Suprapubic skin (tissue), 4 donors: ENCODE results near the gene HINFP.

Experiments used
- EP300 ChIP-seq: sonication (generic); formaldehyde crosslinking; IDR thresholded peaks from one replicate; pipeline ENCODE4 v1.6.1; 2017; ENCODE audit warnings: antibody characterized with exemption
- POLR2A ChIP-seq, 2 donors: fragments of 450-650 bp; IDR thresholded peaks; one replicate each; pipeline ENCODE4 v1.6.1; 2017; ENCODE audit warnings: antibody characterized with exemption in 2 of 2, mild to moderate bottlenecking in 2 of 2, moderate library complexity in 2 of 2
- POLR2AphosphoS5 ChIP-seq, 3 donors: sonication (generic); formaldehyde crosslinking; IDR thresholded peaks; one replicate each; pipeline ENCODE4 v1.6.1; 2017; ENCODE audit warnings: antibody characterized with exemption in 3 of 3
- TF ChIP-seq, protein P1 (sequence below), 2 donors: fragments of 200-600 bp in 1 of 2; fragments of 450-650 bp in 1 of 2; sonication (generic) in 1 of 2; IDR thresholded peaks; one replicate each; pipeline ENCODE4 v1.5.1; 2016 to 2019; ENCODE audit warnings: antibody characterized with exemption in 2 of 2, mild to moderate bottlenecking in 1 of 2, moderate library complexity in 1 of 2

DNA sequence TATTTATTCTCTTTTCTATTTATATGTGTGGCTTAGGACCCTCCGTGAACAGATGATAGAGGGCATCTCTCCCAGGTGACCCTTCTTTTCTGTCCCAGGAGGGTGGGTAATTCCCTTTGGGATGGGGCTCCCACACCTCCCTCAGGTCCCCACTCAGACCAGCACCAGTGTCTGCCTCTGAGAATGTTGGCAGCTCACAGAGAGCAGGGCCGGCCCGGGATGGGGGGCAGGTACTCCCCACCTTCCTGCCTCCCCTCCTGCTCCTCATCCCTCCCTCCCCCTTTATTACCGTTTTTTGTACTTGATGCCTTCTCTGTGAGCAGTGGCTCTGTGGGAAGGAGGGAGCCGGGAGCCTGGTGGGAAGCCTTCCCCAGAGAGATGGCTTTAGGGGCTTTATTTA, 4.8 kb upstream of the HINFP start:
- TF ChIP-seq, protein P1, sequence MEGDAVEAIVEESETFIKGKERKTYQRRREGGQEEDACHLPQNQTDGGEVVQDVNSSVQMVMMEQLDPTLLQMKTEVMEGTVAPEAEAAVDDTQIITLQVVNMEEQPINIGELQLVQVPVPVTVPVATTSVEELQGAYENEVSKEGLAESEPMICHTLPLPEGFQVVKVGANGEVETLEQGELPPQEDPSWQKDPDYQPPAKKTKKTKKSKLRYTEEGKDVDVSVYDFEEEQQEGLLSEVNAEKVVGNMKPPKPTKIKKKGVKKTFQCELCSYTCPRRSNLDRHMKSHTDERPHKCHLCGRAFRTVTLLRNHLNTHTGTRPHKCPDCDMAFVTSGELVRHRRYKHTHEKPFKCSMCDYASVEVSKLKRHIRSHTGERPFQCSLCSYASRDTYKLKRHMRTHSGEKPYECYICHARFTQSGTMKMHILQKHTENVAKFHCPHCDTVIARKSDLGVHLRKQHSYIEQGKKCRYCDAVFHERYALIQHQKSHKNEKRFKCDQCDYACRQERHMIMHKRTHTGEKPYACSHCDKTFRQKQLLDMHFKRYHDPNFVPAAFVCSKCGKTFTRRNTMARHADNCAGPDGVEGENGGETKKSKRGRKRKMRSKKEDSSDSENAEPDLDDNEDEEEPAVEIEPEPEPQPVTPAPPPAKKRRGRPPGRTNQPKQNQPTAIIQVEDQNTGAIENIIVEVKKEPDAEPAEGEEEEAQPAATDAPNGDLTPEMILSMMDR (IDR thresholded peaks at IDR 0.05) = no peak
- no peak for TF ChIP-seq POLR2A (IDR thresholded peaks at IDR 0.05)
- no peak for TF ChIP-seq POLR2AphosphoS5 (IDR thresholded peaks at IDR 0.05)
- TF ChIP-seq EP300 = no peak
